Measurements from ENCODE around the gene HECTD4. TPM values are rescaled to one million over a fixed set of nuclear protein-coding genes. Genes with fewer than 3 reads are reported as not detected.

HECTD4 gene
- total and polyA plus RNA-seq, 2 experiments from 2014 or later, result 29.4 to 33.7 TPM

DNA sequence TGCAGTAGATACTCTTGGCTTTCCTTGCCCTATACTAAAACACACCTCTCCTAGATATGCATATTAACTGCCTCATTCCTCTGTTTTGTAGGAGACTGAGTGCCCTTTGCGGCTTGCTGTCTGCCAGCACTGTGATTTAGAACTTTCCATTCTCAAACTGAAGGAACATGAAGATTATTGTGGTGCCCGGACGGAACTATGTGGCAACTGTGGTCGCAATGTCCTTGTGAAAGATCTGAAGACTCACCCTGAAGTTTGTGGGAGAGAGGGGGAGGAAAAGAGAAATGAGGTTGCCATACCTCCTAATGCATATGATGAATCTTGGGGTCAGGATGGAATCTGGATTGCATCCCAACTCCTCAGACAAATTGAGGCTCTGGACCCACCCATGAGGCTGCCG, 241.5 kb downstream of the HECTD4 start:
- H3K9me3 ChIP-seq (ENCODE audit: low read depth), result no peaks in the 10 kb centered on the region
- TF ChIP-seq, protein P1, sequence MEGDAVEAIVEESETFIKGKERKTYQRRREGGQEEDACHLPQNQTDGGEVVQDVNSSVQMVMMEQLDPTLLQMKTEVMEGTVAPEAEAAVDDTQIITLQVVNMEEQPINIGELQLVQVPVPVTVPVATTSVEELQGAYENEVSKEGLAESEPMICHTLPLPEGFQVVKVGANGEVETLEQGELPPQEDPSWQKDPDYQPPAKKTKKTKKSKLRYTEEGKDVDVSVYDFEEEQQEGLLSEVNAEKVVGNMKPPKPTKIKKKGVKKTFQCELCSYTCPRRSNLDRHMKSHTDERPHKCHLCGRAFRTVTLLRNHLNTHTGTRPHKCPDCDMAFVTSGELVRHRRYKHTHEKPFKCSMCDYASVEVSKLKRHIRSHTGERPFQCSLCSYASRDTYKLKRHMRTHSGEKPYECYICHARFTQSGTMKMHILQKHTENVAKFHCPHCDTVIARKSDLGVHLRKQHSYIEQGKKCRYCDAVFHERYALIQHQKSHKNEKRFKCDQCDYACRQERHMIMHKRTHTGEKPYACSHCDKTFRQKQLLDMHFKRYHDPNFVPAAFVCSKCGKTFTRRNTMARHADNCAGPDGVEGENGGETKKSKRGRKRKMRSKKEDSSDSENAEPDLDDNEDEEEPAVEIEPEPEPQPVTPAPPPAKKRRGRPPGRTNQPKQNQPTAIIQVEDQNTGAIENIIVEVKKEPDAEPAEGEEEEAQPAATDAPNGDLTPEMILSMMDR (IDR thresholded peaks at IDR 0.05; ENCODE audit: low read depth, low read length), result no peak
- peaks cover 39% of the 10 kb centered on the region for H3K36me3 ChIP-seq
- no peak for DNase-seq (ENCODE audit: low read depth in 1 of 2, low spot score in 1 of 2)
- no peaks in the 10 kb centered on the region for H3K4me1 ChIP-seq (ENCODE audit: low read depth)
- no peak overlapping the region for H3K4me3 ChIP-seq
- no peaks in the 10 kb centered on the region for H3K27me3 ChIP-seq
- H3K27ac ChIP-seq, result no peak overlapping the region

DNA sequence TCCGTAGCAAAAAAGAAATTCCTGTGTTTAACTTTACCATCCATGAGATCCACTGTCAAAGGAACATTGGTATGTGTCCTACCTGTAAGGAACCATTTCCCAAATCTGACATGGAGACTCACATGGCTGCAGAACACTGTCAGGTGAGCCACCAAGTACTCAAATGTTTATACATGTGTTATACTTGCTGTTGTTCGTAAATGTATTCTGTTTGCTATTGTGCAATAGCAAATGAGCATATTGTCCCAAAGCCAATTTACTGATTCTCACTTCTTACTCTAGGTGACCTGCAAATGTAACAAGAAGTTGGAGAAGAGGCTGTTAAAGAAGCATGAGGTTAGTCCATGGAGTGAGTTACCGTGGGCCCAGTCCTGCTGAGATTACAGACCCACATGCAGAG, 247.5 kb downstream of the HECTD4 start:
- TF ChIP-seq, protein P1 (IDR thresholded peaks at IDR 0.05; ENCODE audit: low read depth, low read length), result no peak
- Histone ChIP-seq H3K9me3 (ENCODE audit: low read depth) (no peaks in the 10 kb centered on the region), H3K36me3 (peaks cover 29% of the 10 kb centered on the region), H3K27ac (no peak overlapping the region), H3K4me3 (no peak overlapping the region), H3K27me3 (no peaks in the 10 kb centered on the region), H3K4me1 (ENCODE audit: low read depth) (peaks cover 12% of the 10 kb centered on the region)
- no peak for DNase-seq (ENCODE audit: low read depth in 1 of 2, low spot score in 1 of 2)

DNA sequence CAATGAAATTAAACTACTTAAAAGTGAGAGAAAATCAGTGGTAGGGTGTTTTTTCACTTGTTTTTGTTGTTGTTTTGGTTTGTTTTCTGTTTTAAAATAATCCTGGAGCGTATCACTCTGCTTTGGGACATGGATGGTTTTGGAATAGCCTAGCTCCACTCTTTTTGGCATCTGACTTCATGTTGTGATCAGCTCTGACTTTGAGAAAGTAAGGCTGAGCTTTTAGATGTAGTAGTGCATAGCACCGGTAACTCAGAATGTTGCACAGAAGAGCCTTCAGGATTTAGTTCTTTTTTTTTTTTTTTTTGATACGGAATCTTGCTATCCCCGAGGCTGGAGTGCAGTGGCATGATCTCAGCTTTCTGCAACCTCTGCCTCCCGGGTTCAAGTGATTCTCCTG, 248.8 kb downstream of the HECTD4 start:
- H3K9me3 ChIP-seq (ENCODE audit: low read depth), result no peaks in the 10 kb centered on the region
- H3K27me3 ChIP-seq, result no peaks in the 10 kb centered on the region
- peaks cover 12% of the 10 kb centered on the region for H3K4me1 ChIP-seq (ENCODE audit: low read depth)
- no peak overlapping the region for H3K27ac ChIP-seq
- TF ChIP-seq, protein P1 (IDR thresholded peaks at IDR 0.05; ENCODE audit: low read depth, low read length), result no peak
- H3K4me3 ChIP-seq, result no peak overlapping the region
- H3K36me3 ChIP-seq, result peaks cover 25% of the 10 kb centered on the region
- no peak for DNase-seq (ENCODE audit: low read depth in 1 of 2, low spot score in 1 of 2)

DNA sequence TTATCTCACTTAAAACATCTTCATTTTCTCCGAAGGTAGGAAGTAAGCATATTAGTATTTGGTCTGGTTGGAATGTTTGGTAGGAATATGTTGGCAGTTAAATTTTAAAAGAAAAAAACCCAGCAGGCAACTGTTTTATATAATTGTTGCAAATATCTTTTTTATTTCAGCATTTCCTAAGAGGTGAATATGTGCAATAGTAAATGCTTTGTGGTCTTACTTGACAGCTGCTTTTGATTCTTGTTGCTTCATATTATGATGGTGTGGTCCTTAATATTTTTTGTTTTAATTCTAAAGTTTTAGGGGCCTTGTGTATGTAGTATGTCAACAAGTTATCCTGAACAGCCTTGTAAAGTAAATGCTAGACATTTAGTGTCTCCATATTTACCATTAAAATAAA, 250.5 kb downstream of the HECTD4 start:
- no peak for DNase-seq (ENCODE audit: low read depth in 1 of 2, low spot score in 1 of 2)
- Histone ChIP-seq H3K9me3 (ENCODE audit: low read depth) (no peaks in the 10 kb centered on the region), H3K27ac (no peak overlapping the region), H3K4me3 (no peak overlapping the region), H3K36me3 (peaks cover 25% of the 10 kb centered on the region), H3K4me1 (ENCODE audit: low read depth) (peaks cover 15% of the 10 kb centered on the region), H3K27me3 (no peaks in the 10 kb centered on the region)
- TF ChIP-seq, protein P1 (IDR thresholded peaks at IDR 0.05; ENCODE audit: low read depth, low read length), result no peak

DNA sequence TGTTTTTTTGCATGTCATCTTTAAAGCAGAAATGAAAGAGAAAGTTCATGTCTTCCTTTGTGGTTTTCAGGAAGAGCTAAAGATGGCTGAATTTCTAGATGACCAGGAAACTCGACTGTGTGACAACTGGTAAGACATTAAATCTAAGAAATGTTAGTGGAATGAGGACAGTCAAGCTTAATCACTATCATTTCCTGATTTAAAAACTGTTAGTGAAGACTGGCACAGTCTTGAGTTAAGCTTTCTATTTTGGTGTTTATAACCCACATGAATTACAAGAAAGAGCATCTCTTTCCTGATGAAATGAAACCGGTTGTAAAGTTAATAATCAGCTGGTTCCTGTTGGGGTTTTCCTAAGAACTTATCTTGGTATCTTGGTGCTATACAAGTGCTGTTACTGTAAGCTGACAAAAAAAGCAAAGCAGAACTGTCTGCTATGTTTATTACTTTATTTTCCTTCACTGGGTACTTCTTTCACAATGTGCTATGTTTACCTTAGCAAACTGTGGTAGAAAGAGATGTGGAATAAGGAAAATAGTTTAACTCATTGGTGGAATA, 251.7 kb downstream of the HECTD4 start:
- peak overlapping the region; percentile 60 for H3K27ac ChIP-seq
- H3K4me1 ChIP-seq (ENCODE audit: low read depth), result peaks cover 21% of the 10 kb centered on the region

More for the DNA sequence above, 251.7 kb downstream of the HECTD4 start:
- peaks cover 24% of the 10 kb centered on the region for H3K36me3 ChIP-seq
- no peaks in the 10 kb centered on the region for H3K27me3 ChIP-seq
- DNase-seq (ENCODE audit: low read depth in 1 of 2, low spot score in 1 of 2), result peak in 1 of 2 donors; percentile 29
- H3K9me3 ChIP-seq (ENCODE audit: low read depth), result no peaks in the 10 kb centered on the region
- TF ChIP-seq, protein P1 (IDR thresholded peaks at IDR 0.05; ENCODE audit: low read depth, low read length), result no peak
- H3K4me3 ChIP-seq, result no peak overlapping the region
